ENCODE results near the gene HSD17B3.

- TF ChIP-seq CTCF (IDR thresholded peaks at IDR 0.05) (no peak), POLR2AphosphoS5 (IDR thresholded peaks at IDR 0.05) (no peak), POLR2A (IDR thresholded peaks at IDR 0.05) (no peak), EP300 (IDR thresholded peaks at IDR 0.05) (no peak)
Measured at GRCh38 chr9:96203867-96204501, 98.0 kb downstream of the HSD17B3 start.

Data from suprapubic skin (tissue), 4 donors.